Left lung (tissue), 10 donors: ENCODE data around the gene CMPK2. TPM values are rescaled to one million over a fixed set of nuclear protein-coding genes. Genes with fewer than 3 reads are reported as not detected.

Source experiments
- ATAC-seq: fragments of 200-7000 bp; cut with Tn5 transposase; one replicate; pipeline ENCODE4 v1.9.1; 2020; ENCODE audit warnings: moderate library complexity
- DNase-seq, 4 donors: peaks; one replicate each; pipeline ENCODE4 v3.0.0-alpha.2; 2013 to 2020
- H3K27ac ChIP-seq, 2 donors: fragments of 200-600 bp; sonication (generic) in 1 of 2; one replicate each; pipeline versions ENCODE4 v1.5.0 to v1.8.0; 2020 to 2021
- H3K27me3 ChIP-seq, 2 donors: fragments of 200-600 bp; sonication (generic) in 1 of 2; one replicate each; pipeline versions ENCODE4 v1.5.0 to v1.8.0; 2020 to 2021
- H3K36me3 ChIP-seq, 2 donors: fragments of 200-600 bp; sonication (generic) in 1 of 2; one replicate each; pipeline versions ENCODE4 v1.5.0 to v1.8.0; 2020 to 2021
- H3K4me1 ChIP-seq, 2 donors: fragments of 200-600 bp; one replicate each; pipeline ENCODE4 v1.8.0; 2021
- H3K4me3 ChIP-seq, 2 donors: fragments of 200-600 bp; sonication (generic) in 1 of 2; one replicate each; pipeline versions ENCODE4 v1.5.0 to v1.8.0; 2020 to 2021; ENCODE audit warnings: mild to moderate bottlenecking in 1 of 2
- H3K9me3 ChIP-seq, 2 donors: fragments of 200-600 bp; sonication (generic) in 1 of 2; one replicate each; pipeline versions ENCODE4 v1.5.0 to v1.8.0; 2020 to 2021
- CTCF ChIP-seq, 2 donors: fragments of 200-600 bp; sonication (generic) in 1 of 2; IDR thresholded peaks; one replicate each; pipeline versions ENCODE4 v1.5.0 to v1.8.0; 2021; ENCODE audit warnings: antibody characterized with exemption in 2 of 2
- intact Hi-C, 2 donors: fragments of 100-400 bp; cut with DNase I; formaldehyde crosslinking; loops; one replicate each; pipeline versions ENCODE4 v1.11.2 to v1.14.2; 2022
- polyA plus RNA-seq, 6 donors: library from polyadenylated mRNA; unstranded; fragments of 120-200 nt; gene quantifications; one replicate each; pipeline ENCODE4 v1.2.1, GENCODE V29; 2013; ENCODE audit not compliant: insufficient read length in 6 of 6
- total RNA-seq, 2 donors: library from RNA; stranded (reverse); fragmentation: NEBNext Ultra II Directional; extraction: Animal tissue kit (Norgen Biotek cat#: 25700); gene quantifications; one replicate each; pipeline ENCODE4 v1.2.1, GENCODE V29; 2021
- donor health status: DM: no; HTN: yes; CAD: no.
- donor health status: DM: no; HTN: no; CAD: no.

CMPK2 gene
- total and polyA plus RNA-seq, 8 donors = 3.6 to 20.2 (median 4.4) TPM

- DNase-seq (peak in 1 of 4 donors; percentile 50), ATAC-seq (peak; percentile 79)
- H3K9me3 ChIP-seq = no peaks in the 10 kb centered on the region
- TF ChIP-seq CTCF (IDR thresholded peaks at IDR 0.05) = peak; percentile 44 to 52
- H3K4me3 ChIP-seq = no peak overlapping the region
- intact Hi-C loops = no loop called here
- no peaks in the 10 kb centered on the region for H3K27me3 ChIP-seq
- no peak overlapping the region for H3K27ac ChIP-seq
- H3K4me1 ChIP-seq = no peaks in the 10 kb centered on the region
- H3K36me3 ChIP-seq = peaks cover 0 to 31% of the 10 kb centered on the region in 2 donors
Observed at GRCh38 chr2:6896930-6897759, 31.4 kb upstream of the CMPK2 start.

- no peaks in the 10 kb centered on the region for H3K9me3 ChIP-seq
- no peaks in the 10 kb centered on the region for H3K4me1 ChIP-seq
- intact Hi-C loops = no loop called here
- no peak for TF ChIP-seq CTCF (IDR thresholded peaks at IDR 0.05)
- DNase-seq (no peak), ATAC-seq (no peak)
- H3K27me3 ChIP-seq = no peaks in the 10 kb centered on the region
- no peak overlapping the region for H3K4me3 ChIP-seq
- no peak overlapping the region for H3K27ac ChIP-seq
- H3K36me3 ChIP-seq = peaks cover 0 to 36% of the 10 kb centered on the region in 2 donors
Observed at GRCh38 chr2:6893876-6894482, 28.3 kb upstream of the CMPK2 start.

GRCh38 chr2:6888724-6889123 is 23.0 kb upstream of the CMPK2 start:
- H3K36me3 ChIP-seq = peaks cover 0 to 16% of the 10 kb centered on the region in 2 donors
- no peak for TF ChIP-seq CTCF (IDR thresholded peaks at IDR 0.05)
- no peaks in the 10 kb centered on the region for H3K4me1 ChIP-seq
- ATAC-seq (no peak), DNase-seq (no peak)
- H3K27me3 ChIP-seq = no peaks in the 10 kb centered on the region
- H3K4me3 ChIP-seq = no peak overlapping the region
- H3K27ac ChIP-seq = no peak overlapping the region
- no peaks in the 10 kb centered on the region for H3K9me3 ChIP-seq
- intact Hi-C loops = no loop called here

- ATAC-seq (no peak), DNase-seq (no peak)
- Histone ChIP-seq H3K4me1 (no peaks in the 10 kb centered on the region), H3K9me3 (no peaks in the 10 kb centered on the region), H3K27me3 (no peaks in the 10 kb centered on the region), H3K4me3 (no peak overlapping the region), H3K36me3 (peaks cover 0 to 12% of the 10 kb centered on the region in 2 donors), H3K27ac (no peak overlapping the region)
- intact Hi-C loops = no loop called here
- TF ChIP-seq CTCF (IDR thresholded peaks at IDR 0.05) = no peak
Observed at GRCh38 chr2:6887751-6888192, 22.1 kb upstream of the CMPK2 start.

GRCh38 chr2:6885968-6886367 is 20.3 kb upstream of the CMPK2 start:
- intact Hi-C loops = no loop called here
- Histone ChIP-seq H3K27ac (no peak overlapping the region), H3K36me3 (peaks cover 0 to 8% of the 10 kb centered on the region in 2 donors), H3K4me3 (no peak overlapping the region), H3K9me3 (no peaks in the 10 kb centered on the region), H3K4me1 (no peaks in the 10 kb centered on the region), H3K27me3 (no peaks in the 10 kb centered on the region)
- DNase-seq (no peak), ATAC-seq (no peak)
- TF ChIP-seq CTCF (IDR thresholded peaks at IDR 0.05) = no peak
